MCF 10A (cell line): ENCODE data around the gene ZNF628. TPM values are rescaled to one million over a fixed set of nuclear protein-coding genes. Genes with fewer than 3 reads are reported as not detected.

Experiments
- BruUV-seq: library from RNA; stranded (reverse); fragments of 400-500 nt; replicated peaks from 2 replicates; lab custom pipeline; 2021; lab: Mats Ljungman, UMichigan
- CTCF ChIA-PET: fragments of 300-600 bp; sonication (Branson Sonifier 250); formaldehyde crosslinking; extraction: SDS; loops from one replicate; lab custom pipeline; 2021; ENCODE audit warnings: antibody characterized with exemption, inconsistent platforms; lab: Yijun Ruan, JAX
- POLR2A ChIA-PET: fragments of 300-600, 350-650 bp; sonication (Branson Sonifier 250); formaldehyde crosslinking; extraction: SDS; loops from one replicate; lab custom pipeline; 2020; ENCODE audit warnings: antibody characterized with exemption, inconsistent platforms; lab: Yijun Ruan, JAX
- DNase-seq: peaks from one replicate; pipeline ENCODE4 v3.0.0-alpha.2; 2018; ENCODE audit not compliant: unreplicated experiment
- H3K27ac Mint-ChIP-seq: one replicate; pipeline ENCODE4 v1.8.0; 2022; ENCODE audit warnings: mild to moderate bottlenecking, low read depth, mixed read lengths; ENCODE audit not compliant: unreplicated experiment
- H3K27me3 Mint-ChIP-seq: one replicate; pipeline ENCODE4 v1.8.0; 2022; ENCODE audit warnings: mixed read lengths; ENCODE audit not compliant: insufficient read depth, unreplicated experiment
- H3K36me3 Mint-ChIP-seq: one replicate; pipeline ENCODE4 v1.8.0; 2022; ENCODE audit warnings: mild to moderate bottlenecking, moderate library complexity, mixed read lengths; ENCODE audit not compliant: insufficient read depth, unreplicated experiment
- H3K4me1 Mint-ChIP-seq: one replicate; pipeline ENCODE4 v1.8.0; 2022; ENCODE audit warnings: mixed read lengths; ENCODE audit not compliant: insufficient read depth, unreplicated experiment
- H3K4me3 Mint-ChIP-seq: one replicate; pipeline ENCODE4 v1.8.0; 2022; ENCODE audit warnings: mild to moderate bottlenecking, moderate library complexity, mixed read lengths; ENCODE audit not compliant: unreplicated experiment
- H3K9me3 Mint-ChIP-seq: one replicate; pipeline ENCODE4 v1.8.0; 2022; ENCODE audit warnings: mixed read lengths; ENCODE audit not compliant: unreplicated experiment
- intact Hi-C: fragments of 100-400 bp; cut with micrococcal nuclease; formaldehyde crosslinking; loops from 2 replicates; pipeline ENCODE4 v1.14.1; 2022
- total RNA-seq: library from RNA; stranded (reverse); gene quantifications from 2 replicates; pipeline ENCODE4 v1.2.3, GENCODE V29; 2022
- TF ChIP-seq, protein P1 (sequence below): fragments of 200-600 bp; IDR thresholded peaks from one replicate; pipeline ENCODE4 v1.8.0; 2022; ENCODE audit warnings: antibody characterized with exemption, mild to moderate bottlenecking; ENCODE audit not compliant: unreplicated experiment

Gene ZNF628
- total RNA-seq, 1 experiment from 2014 or later = 12.1 TPM

DNA sequence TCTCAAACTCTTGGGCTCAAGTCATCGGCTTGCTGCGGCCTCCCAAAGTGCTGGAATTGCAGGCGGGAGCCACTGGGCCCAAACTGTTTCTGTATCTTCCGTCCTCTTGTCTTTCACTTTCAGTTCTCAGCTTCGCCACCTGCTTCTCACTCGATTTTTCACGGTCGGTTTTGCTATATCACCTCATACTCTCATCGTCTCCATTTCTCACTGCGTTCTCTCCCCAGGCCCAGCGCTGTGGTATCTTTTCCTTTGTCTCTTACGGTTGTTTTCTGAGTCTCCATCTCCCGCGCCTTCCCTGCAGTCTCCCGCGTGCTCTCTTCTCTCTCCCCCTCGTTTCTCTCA, 26.7 kb downstream of the ZNF628 start:
- intact Hi-C loops = loop anchor here (10.0 kb wide), 1 partner anchor 88 kb away; no protein-coding TSS in a partner anchor
- Mint-ChIP-seq H3K4me3 (no peak overlapping the region), H3K27me3 (no peaks in the 10 kb centered on the region), H3K4me1 (no peaks in the 10 kb centered on the region), H3K9me3 (peaks cover 6% of the 10 kb centered on the region), H3K36me3 (peaks cover 6% of the 10 kb centered on the region), H3K27ac (no peak overlapping the region)
- no peak for DNase-seq
- BruUV-seq = no TSS peak
- POLR2A ChIA-PET = interaction anchor here (0.9 to 1.5 kb wide), 3 partner anchors 41 to 362 kb away, joined by 4 read pairs; partner anchors contain the start of gene ISOC2
- CTCF ChIA-PET = interaction anchor here (0.6 to 2.9 kb wide), 15 partner anchors 9 to 1497 kb away, joined by 3 to 64 read pairs (median 6); partner anchors contain the start of genes ZNF784 and ZNF865
- TF ChIP-seq, protein P1, sequence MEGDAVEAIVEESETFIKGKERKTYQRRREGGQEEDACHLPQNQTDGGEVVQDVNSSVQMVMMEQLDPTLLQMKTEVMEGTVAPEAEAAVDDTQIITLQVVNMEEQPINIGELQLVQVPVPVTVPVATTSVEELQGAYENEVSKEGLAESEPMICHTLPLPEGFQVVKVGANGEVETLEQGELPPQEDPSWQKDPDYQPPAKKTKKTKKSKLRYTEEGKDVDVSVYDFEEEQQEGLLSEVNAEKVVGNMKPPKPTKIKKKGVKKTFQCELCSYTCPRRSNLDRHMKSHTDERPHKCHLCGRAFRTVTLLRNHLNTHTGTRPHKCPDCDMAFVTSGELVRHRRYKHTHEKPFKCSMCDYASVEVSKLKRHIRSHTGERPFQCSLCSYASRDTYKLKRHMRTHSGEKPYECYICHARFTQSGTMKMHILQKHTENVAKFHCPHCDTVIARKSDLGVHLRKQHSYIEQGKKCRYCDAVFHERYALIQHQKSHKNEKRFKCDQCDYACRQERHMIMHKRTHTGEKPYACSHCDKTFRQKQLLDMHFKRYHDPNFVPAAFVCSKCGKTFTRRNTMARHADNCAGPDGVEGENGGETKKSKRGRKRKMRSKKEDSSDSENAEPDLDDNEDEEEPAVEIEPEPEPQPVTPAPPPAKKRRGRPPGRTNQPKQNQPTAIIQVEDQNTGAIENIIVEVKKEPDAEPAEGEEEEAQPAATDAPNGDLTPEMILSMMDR = no peak

DNA sequence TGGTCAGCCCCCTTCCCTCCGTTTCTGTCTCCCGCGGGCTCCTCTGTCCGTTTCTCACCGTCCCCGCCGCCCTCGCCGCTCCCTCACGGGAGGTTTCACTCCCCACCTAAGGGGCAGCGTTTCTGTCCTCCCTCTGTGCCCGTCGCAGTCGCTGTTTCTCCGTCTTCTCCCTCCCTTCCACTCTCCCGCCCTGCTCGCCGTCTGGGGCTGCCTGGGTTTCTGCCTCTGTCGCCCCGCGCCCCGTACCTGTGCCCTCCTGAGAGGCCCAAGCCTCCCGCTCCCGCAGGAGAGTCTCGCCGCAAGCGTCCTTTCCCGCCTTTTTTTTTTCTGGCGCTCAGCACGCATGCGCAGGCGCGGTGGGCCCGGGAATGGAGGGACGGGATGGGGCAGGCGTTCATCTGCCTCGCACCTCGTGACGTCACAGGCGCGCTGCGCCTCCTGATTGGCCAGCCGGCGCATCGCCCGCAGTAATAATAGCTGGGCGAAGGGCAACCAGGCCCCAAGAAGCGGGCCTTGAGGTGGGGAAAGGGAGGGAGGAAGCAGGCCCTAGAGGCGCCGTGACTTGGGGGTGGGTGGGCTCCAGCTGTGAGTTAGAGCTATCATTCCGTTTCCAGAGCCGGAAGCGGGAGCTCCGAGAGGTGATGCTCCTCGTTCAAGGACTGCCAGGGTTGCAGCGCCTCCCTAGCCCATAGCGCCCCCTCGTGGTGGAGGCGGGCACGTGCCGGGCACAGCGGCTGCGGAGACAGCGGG, 27.3 kb downstream of the ZNF628 start:
- peak; percentile 92 for DNase-seq
- Mint-ChIP-seq H3K4me1 (no peaks in the 10 kb centered on the region), H3K36me3 (peaks cover 6% of the 10 kb centered on the region), H3K27ac (no peak overlapping the region), H3K27me3 (no peaks in the 10 kb centered on the region), H3K9me3 (peaks cover 6% of the 10 kb centered on the region), H3K4me3 (peak overlapping the region; percentile 69)
- CTCF ChIA-PET = interaction anchor here (0.5 to 2.9 kb wide), 58 partner anchors 8 to 1314 kb away, joined by 3 to 64 read pairs (median 4); partner anchors contain the start of genes MBOAT7, NAT14, SSC5D and ZNF628
- POLR2A ChIA-PET = interaction anchor here (0.6 to 1.7 kb wide), 14 partner anchors 11 to 371 kb away, joined by 3 to 11 read pairs (median 4); partner anchors contain the start of genes ISOC2, NAT14, TMEM238 and ZNF628
- TF ChIP-seq, protein P1 = peak; percentile 98
- no TSS peak for BruUV-seq
- intact Hi-C loops = loop anchor here (1.0 to 10.0 kb wide), 2 partner anchors 35 to 89 kb away; no protein-coding TSS in a partner anchor

DNA sequence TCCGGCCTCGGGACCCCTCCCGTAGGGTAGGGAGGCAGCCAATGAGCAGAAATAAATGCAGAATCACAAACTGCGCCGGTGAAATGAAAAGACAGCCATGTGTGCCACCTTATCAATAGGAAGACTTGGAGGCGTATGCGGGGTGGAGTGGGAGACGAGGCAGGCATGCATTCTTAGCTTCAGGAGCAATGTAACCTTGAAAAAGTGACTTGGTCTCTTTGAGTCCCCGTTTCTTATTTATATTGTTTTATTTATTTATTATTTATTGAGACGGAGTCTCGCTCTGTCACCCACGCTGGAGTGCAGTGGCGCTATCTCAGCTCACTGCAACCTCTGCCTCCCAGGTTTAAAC, 27.8 kb downstream of the ZNF628 start:
- CTCF ChIA-PET = interaction anchor here (0.5 to 2.9 kb wide), 54 partner anchors 8 to 1315 kb away, joined by 3 to 64 read pairs (median 4); partner anchors contain the start of genes MBOAT7, NAT14, SSC5D and ZNF628
- DNase-seq = no peak
- Mint-ChIP-seq H3K4me1 (no peaks in the 10 kb centered on the region), H3K27me3 (no peaks in the 10 kb centered on the region), H3K36me3 (peaks cover 6% of the 10 kb centered on the region), H3K9me3 (peaks cover 6% of the 10 kb centered on the region), H3K27ac (no peak overlapping the region), H3K4me3 (peak overlapping the region; percentile 69)
- POLR2A ChIA-PET = interaction anchor here (0.7 to 1.7 kb wide), 13 partner anchors 10 to 372 kb away, joined by 3 to 11 read pairs (median 4); partner anchors contain the start of genes ISOC2, NAT14, TMEM238 and ZNF628
- TF ChIP-seq, protein P1 = no peak
- intact Hi-C loops = loop anchor here (1.0 to 10.0 kb wide), 2 partner anchors 36 to 89 kb away; no protein-coding TSS in a partner anchor
- no TSS peak for BruUV-seq

DNA sequence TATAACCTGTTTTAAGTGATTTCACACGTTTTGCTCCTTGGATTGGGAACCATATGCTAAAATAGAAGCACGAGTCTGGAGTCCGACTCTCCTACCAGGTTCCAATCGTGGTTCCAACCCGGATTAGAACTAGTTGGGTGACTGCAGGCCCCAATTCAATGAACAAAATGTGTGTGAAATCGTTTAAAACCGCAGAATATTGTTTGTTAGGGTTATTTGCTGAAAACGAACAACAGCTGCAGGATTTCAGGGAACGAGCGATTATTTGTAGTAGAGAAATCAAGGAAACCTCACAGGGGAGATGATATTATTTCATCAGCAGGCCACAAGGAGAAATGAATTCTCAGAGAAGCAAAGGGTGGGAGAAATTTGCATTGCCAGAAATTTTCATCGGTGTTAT, 28.6 kb downstream of the ZNF628 start:
- Mint-ChIP-seq H3K9me3 (peaks cover 6% of the 10 kb centered on the region), H3K4me3 (no peak overlapping the region), H3K4me1 (no peaks in the 10 kb centered on the region), H3K27ac (no peak overlapping the region), H3K27me3 (no peaks in the 10 kb centered on the region), H3K36me3 (peaks cover 6% of the 10 kb centered on the region)
- TF ChIP-seq, protein P1 = no peak
- intact Hi-C loops = loop anchor here (1.0 to 10.0 kb wide), 2 partner anchors 37 to 90 kb away; no protein-coding TSS in a partner anchor
- CTCF ChIA-PET = interaction anchor here (0.6 to 2.9 kb wide), 28 partner anchors 7 to 416 kb away, joined by 3 to 64 read pairs (median 6); partner anchors contain the start of genes NAT14, SSC5D, ZNF628 and ZNF784
- no peak for DNase-seq
- POLR2A ChIA-PET = interaction anchor here (1.6 to 1.7 kb wide), 2 partner anchors 28 to 38 kb away, joined by 8 to 11 read pairs; partner anchors contain the start of gene ZNF628
- no TSS peak for BruUV-seq
